Activated CD8-positive, alpha-beta memory T cell treated with anti-CD3 and anti-CD28 coated beads for 4 hours (primary cell): Measurements from ENCODE around the gene MYH13.
"Not testable (repeated sequence)": the region's sequence is repeated elsewhere in the genome, so short reads cannot be mapped to it uniquely, and the experiment has no call there.

ENCODE experiments used
- DNase-seq, 2 donors: peaks; one replicate each; pipeline ENCODE4 v3.0.0-alpha.2; 2020; ENCODE audit warnings: low read depth in 2 of 2

MYH13 gene

DNA sequence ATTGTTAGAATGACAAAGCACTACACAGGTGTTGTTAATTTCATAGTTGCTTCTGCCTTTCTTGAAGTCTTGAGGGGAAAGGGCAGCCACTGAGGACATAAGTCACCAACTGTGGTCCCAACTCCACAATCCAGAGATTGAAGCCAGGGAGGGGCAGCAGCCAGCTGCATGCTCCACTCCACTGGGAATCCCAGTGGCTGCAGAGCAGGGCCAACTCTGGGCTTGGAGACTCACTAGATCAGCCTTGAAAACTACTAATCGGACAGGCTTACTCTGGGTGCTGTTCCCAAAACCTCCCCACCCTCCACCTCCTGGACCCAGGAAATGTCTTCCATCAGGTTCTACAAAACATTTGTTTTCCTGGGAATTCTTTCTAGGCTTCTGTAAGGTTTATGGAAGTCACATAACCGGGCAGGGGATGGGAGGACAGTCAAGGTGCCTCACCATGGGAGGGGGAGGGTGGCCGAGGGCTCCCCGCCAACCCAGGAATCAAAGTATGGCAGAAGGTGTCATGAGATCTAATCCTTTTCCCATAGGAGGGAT, 68.0 kb downstream of the MYH13 start:
- no peak for DNase-seq

DNA sequence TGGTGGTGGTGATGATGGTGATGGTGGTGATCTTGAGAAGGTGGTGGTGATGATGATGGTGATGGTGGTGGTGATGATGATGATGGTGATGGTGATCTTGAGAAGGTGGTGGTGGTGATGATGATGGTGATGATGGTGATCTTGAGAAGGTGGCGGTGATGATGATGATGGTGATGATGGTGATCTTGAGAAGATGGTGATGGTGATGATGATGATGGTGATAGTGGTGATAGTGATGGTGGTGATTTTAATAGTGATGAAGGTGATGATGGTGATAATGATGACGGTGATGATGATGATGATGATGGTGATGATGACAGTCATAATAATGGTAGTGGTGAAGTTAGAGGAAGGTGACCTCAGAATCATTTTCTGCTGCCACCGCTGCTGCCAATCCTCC, 75.1 kb downstream of the MYH13 start:
- no peak for DNase-seq

DNA sequence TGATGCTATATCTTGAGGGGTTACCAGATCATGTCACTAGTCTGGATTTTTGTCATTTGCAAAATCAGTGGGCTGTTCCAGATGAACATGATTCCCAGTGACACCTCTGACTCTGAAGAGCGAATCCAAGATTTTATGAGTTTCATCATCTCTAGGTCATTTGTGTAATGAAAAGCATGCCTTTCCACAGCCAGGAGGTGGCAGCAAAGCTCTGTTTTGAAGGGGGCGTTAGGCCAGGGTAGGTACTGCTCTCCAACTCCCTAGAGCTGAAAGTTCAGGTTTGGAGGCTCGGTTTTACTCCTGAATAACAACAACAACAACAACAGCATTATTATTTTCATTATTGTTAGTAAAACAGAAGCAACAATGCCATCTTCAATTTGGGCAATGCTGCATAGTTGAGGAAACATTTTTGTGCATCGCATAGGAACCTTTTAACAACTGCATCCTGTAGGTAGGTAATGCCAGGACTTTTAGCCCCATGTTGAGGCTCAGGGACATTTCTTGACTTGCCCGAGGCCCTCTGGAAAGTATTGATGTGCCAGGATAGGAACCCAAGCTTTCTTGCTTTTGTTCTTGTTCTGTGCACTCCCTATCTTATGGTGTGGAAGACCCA, 77.0 kb downstream of the MYH13 start:
- no peak for DNase-seq

DNA sequence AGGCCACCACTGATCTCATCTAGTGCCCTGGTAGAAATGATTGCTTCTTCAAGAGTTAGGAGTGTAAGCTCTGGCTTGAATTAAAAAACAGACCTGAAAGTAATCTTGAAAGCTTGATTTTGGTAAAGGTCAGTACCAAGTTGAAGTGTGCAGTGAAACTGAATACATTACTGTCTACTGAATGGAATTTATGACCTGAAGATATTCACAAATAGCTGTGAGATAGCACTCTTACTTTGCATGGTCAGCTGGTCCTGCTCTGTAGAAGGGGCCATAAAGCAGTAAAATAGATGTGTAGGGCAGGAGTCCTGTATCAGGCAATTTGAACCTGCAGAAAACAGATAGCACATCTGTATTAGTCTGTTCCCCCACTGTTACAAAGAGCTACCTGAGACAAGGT, 78.6 kb downstream of the MYH13 start:
- DNase-seq, result no peak

DNA sequence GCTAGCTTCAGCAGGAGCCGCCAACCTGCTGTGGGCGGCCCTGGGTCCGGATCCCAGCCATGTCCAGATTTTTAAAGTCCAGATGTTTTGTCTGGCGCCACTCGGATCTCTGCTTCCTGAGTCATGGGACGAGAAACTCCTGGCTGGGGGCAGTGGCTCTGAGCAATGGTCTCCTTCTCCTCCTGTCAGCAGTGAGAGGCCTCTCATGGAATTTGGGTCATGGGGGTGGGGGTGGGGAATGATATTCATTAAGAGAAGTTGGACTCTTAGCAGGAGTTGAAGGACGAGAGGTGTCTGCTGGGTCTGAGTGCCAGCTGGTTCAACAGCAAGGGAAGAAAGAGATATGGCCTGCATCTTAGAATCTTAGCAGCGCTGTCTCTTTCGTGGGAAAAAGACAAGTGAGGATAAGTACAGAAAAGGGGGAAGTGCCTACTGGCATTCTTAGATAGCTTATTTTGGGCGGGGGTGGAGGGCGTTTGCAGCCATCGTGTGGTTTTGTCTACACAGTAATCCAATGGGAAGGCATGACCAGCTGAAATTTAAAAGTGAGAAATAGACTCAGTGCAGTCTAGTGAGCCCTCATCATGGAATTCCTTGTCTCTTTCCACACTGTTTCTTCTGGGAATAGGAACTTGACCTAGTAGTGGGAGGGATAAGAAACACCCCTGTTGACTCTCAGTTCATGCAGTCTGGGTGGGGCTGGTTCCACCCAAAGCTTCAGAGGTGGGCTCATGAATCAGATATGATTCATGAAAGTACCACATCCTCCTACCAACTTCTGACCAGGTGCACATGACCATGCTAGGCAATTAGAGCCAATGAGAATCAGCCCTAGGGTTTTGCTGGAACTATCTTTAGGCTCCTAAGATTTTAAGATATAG, 80.5 kb downstream of the MYH13 start:
- no peak for DNase-seq

DNA sequence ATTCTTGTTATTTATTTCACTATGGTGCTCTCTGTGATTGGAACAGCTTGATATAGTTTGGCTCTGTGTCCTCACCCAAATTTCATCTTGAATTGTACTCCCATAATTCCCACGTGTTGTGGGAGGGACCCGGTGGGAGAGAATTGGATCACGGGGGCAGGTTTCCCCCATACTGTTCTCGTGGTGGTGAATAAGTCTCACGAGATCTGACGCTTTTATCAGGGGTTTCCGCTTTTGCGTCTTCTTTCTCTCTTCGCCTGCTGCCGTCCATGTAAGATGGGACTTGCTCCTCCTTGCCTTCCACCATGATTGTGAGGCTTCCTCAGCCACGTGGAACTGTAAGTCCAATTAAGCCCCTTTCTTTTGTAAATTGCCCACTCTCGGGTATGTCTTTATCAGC, 81.2 kb downstream of the MYH13 start:
- not testable (repeated sequence) for DNase-seq

DNA sequence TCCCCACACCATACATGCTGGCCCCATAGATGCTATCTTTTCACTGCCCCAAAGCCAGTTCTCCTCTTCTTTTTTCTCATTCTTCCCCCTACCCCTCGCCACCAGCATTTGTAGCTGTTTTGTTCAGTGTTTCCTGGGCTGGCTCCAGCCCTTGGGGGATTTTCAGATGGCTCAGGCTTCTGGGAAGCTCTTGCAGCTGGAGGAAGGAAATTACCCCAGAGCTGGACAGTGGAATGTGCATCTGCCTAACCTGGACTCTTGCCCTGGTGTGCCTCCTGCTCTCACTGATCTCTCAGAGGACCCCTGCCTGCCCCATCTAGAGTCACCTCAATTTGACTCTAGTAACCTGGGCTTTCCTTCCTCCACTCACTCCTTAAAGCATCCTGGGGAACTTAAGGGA, 82.8 kb downstream of the MYH13 start:
- DNase-seq, result no peak

DNA sequence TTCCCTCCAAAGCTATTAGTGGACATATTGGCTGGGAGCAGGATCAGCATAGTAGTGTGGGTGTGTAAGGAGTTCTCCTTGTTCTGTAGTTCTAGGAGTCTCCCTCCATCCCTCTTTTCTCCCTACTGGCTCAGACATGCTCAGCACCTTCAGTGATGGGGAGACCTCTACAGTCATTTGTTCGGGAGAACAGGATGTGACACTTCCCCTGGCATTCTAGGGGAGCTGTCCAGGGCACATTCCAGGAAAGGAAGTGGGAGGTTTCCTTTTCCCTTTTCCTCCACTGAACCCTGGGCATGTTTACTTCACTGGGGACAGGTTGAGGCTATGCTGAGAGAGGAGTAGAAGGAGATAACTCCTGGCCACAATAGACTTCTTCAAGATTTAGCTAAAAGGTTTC, 86.5 kb downstream of the MYH13 start:
- no peak for DNase-seq

DNA sequence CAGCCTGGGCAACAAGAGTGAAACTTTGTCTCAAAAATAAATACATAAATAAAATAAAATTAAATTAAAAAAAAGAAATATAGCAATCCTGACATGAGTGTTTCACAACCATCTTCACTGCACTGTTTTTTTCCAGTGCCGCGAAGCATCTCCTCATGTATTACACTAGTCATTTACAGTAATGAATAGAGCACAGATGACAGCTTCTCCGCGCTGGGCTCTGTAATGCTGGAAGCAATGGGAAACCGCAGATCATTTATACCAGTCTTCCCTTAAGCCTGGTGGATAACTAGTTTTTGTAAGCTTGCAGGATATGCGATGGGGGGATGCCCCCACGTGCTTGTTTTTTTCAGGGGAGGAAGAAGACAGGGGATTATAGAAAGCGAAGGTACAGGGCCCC, 86.9 kb downstream of the MYH13 start:
- DNase-seq, result no peak

DNA sequence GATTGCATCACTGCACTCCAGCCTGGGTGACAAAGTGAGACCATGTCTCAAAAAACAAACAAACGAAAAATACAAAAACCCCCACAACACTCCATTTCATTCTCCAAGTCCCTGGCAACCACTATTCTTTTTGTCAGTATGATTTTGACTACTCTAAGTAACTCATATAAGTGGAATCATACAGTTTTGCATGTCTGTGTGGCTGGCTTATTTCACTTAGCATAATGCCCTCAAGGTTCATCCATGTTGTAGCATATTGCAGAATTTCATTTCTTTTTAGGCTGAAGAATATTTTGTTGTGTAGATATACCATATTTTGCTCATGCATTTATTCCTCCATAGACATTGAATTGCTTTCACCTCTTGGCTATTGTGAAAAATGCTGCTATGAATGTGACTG, 92.7 kb downstream of the MYH13 start:
- no peak for DNase-seq

DNA sequence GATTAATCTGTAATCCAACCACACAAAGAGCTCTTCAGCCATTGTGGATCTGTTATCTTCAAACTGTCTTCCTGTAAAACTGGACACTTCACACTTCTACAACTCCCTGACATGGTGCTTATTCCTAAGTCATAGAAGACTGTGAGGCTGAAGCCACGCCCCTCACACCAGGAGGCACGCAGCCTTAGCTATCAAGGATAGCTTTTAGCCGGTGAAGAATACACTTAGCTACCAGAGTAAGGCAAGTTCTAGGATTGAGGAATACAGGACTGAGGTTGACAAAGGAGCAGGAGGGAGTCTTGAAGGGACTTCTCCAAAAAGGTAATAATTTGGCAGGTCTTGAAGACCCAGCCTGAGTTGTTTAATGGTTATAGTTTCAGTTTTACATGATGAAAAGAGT, 94.6 kb downstream of the MYH13 start:
- DNase-seq, result no peak

DNA sequence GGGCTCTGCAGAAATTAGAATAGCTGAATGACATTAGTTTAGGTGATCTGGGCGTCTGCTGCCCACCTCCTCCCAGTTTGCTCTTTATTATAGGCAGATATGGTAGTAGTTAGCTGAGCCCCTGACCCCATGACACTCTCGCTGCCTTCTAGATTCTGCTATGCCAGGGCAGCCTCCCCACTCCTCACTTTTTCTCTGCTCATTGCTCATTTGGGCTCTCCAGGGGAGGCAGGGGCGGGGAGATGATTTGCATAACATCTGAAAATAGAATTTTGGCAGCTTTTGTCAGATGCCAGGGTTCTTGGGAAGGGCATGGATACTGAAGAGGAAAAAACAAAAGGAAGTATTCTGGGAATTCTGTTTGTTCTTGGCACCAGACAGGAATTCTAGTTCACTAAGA, 96.4 kb downstream of the MYH13 start:
- DNase-seq, result no peak

DNA sequence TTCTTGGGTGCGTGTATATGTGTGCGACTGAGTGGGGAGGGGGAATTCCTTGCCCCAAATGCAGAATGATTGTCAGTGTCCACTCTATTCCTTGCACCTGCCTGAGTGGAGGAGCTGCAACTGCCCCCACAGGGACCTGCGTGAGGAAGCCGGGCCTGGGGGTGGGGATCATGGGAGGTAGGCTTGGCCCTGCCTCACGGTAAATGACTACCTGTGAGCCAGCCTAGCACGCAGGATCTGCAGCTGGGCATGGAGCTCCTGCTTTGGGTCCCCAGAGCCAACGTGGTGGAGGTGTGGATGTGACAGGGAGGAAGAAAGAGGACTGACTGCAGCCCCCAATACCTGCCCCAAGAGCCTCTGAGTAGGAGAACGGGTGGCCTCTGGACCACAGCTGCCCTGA, 97.4 kb downstream of the MYH13 start:
- DNase-seq, result no peak

DNA sequence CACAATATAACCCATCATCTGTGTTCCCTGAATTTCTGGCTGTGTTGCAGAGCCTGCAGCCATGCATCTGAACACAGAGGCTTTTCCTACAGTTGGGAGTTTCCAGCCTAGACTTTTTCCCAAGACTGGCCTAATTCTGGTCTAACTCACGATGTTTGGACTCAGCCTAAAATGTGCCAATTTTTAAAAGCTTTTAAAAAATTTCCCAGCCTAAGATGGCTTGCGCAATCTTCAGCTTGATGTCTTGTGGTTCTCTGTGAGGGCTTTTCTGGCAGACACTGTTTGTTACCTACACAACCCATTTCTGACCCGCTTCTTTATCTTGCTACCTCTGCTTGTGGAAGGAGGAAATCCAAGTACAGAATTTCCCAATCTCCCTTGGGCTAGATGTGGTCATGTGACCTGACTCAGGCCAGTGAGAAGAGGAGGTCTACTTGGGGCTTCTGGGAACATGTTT, 101.7 kb downstream of the MYH13 start:
- no peak for DNase-seq

DNA sequence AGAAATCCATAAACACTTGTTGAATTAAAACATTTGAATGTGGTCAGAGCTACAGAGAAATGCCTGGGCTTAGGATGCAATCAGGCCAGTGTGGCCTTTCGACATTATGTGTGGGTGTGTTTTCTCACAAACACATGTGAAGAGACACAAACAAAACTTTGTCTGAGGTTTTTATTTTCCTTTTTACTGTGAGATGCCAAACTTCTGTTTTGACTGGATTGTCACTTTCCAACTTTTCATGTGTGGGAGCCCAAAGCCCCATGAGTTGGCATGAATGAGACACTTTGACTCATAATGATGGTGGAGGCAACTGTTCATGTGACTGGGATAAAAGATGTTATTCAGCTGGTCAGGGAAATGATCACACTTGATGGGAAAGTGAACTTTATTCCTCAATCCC, 102.5 kb downstream of the MYH13 start:
- no peak for DNase-seq

DNA sequence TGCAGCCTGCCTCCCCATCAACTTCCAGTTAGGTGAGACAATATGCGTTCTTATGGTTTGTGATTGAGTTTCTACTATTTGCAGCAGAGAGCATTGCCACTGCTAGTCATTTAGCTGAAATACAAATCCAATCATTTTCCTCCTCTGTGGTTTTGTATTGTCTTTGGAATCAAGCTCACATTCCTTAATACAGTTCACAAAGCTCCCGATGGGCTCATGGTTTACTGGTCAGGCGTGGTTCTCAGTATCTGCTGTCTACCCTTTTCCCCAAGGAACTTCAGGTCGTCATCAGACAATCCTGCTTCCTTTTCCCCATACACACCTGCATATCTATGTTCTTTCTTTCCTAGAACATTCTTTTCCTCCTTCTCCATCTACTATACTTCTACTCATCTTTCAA, 104.8 kb downstream of the MYH13 start:
- no peak for DNase-seq

DNA sequence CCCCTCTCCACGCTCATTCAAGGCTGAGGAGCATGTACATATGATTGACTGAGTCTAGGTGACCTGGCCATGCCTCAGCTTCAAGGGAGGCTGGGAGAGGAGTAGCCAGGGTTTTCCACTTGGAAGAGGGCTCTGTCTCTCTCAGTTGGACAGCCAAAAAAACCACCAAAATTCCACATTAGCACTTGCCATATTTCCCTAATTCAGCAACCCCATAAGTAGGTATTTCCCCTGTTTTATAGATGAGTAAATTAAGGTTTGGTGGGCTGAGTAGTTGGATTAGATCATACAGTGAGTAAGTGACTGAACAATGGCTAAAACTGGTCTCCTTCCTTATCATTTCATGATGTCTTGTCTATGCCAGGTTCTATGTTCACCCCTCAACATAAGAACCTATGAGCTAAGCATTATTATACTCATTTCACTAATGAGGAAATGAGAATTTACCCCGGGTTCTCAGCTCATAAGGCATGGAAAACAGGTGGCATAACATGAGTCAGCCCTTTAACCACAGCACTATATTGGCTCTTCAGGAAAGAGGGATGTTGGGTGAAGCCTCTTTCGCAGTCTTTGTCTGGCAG, 106.4 kb downstream of the MYH13 start:
- DNase-seq, result no peak

DNA sequence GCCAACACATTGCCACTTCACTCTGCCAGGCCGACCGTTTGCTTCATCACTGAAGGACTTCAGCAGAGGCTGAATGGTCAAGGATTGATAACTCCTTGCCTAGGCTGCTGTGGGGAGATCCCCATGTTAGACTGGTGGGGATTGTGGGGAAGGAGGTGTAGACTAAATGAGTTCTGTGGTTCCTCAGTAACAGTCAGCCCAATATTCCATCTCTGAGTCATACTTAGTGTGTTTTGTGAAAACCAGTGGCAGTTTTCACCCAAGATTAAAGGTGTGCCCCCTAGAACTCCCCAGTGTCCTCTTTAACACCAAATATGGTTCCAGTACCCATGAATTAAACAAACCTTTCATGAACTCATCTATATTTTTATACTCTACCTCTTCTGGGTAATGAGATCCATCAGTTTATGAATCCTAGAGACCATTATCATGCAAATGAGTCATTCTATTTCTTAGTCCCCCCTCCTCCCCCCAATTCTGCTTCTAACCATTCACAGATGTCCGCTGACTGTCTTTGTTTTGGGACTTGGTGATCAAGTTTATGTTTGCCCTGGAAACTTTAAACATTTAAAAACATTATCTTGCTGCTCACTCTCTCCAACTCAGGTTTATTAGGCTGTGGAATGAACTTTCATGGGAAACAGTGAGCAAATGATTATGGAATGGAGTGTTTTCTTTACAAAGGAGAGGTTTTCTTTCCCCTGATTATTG, 107.6 kb downstream of the MYH13 start:
- DNase-seq, result no peak

DNA sequence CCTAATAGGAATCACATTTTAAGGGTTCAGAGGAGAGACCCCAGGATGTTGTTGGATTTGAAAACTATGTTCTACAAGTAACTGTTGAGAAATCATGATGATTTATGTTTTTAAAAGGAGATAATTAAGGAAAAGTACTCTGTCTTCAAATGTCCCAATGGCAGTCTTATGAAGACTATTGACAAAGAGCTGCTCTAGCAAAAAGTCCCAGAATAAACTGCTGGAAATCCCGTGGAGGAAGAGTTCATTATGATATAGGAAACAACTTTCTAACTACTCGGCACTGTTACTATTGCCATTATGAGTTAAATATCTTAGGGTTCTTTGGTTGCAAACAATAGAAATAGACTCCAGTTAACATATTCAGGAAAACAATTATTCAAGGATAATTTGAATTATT, 108.8 kb downstream of the MYH13 start:
- no peak for DNase-seq

DNA sequence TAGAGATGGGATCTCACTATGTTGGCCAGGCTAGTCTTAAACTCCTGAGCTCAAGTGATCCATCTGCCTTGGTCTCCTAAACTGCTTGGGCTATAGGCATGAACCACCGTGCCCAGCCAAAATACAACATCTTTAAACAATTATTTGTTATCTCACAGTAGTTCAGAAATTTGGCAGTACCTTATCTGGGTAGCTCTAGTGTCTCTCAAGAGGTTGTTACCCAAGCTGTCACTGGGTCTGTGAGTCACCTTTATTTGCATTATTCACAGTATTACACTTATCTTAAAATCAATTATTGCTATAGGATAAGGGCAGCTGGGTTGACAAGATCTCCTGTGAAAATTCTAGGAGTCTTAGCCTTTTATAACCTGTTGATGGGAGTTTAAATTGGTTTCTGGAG, 110.4 kb downstream of the MYH13 start:
- no peak for DNase-seq

DNA sequence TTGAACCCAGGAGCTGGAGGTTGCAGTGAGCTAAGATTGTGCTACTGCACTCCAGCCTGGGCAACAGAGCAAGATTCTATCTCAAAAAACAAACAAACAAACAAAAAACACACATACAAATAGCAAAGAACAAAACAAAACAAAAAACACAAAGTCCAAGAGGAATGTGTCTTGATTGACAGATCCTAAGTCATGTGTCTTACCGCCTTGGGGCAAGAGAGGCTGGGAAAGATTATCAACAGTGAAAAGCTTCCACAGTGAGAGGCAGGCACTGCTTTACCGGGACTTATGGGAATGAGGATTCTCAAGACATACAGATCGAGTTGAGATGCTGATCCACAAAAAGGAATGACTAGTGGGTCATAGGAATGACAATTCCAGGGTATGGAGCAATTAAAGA, 111.7 kb downstream of the MYH13 start:
- no peak for DNase-seq
